ENCODE data around the gene SZT2. TPM values are rescaled to one million over a fixed set of nuclear protein-coding genes. Genes with fewer than 3 reads are reported as not detected.

SZT2 gene
- total and polyA plus RNA-seq, 10 of the 15 experiments (the other 5 are each of a cell fraction or from before 2014, with no cell fraction given): 1.4 to 38.3 (median 12.7) TPM

DNA sequence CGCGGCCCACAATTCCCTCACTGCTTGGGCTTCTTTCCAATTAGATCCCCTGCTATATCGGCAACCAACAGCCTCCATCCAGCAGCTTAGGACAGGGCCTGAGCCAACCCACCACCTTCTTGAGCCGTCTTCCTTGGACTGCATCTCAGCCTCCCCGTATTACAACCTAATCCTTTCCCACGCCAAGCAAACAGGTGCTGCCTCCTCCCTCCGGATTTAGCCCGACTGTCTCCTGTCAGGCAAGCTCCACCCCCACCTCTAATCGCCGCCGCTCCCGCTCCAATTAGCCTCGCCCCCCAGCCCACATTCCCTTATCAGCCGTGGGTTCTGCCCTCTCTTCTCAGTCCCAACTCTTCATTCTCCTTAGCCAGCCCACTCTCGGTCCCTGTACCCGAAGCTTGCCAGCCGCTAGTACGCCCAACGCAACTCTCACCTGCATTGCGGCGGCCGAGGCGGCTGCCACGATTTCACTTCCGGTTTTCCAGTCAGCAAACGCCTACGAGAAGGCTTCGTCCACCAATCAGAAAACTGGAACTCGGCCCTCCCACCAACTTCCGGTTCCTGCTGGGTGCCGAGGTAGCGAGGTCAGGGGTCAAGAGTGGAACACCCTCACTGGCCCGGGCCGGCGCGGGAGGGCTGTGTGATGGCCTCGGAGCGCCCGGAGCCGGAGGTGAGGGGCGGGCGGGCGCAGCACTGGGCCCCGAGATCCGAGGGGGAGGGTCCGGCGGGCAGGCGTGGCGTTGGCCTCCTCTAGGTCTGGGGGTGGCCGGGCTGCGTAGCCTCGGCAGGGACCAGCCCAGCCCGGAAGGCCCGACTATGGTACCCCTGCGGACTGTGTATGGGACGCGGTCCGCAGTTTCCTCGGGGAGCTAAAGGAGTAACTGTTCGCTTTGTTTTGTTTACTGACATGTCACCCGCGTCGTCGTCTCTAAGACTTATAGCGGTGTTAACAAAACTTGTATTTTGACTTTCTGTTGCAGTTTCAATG, at the start of gene SZT2, which contains the start of gene MED8 (continued):
- TF ChIP-seq, protein P1, sequence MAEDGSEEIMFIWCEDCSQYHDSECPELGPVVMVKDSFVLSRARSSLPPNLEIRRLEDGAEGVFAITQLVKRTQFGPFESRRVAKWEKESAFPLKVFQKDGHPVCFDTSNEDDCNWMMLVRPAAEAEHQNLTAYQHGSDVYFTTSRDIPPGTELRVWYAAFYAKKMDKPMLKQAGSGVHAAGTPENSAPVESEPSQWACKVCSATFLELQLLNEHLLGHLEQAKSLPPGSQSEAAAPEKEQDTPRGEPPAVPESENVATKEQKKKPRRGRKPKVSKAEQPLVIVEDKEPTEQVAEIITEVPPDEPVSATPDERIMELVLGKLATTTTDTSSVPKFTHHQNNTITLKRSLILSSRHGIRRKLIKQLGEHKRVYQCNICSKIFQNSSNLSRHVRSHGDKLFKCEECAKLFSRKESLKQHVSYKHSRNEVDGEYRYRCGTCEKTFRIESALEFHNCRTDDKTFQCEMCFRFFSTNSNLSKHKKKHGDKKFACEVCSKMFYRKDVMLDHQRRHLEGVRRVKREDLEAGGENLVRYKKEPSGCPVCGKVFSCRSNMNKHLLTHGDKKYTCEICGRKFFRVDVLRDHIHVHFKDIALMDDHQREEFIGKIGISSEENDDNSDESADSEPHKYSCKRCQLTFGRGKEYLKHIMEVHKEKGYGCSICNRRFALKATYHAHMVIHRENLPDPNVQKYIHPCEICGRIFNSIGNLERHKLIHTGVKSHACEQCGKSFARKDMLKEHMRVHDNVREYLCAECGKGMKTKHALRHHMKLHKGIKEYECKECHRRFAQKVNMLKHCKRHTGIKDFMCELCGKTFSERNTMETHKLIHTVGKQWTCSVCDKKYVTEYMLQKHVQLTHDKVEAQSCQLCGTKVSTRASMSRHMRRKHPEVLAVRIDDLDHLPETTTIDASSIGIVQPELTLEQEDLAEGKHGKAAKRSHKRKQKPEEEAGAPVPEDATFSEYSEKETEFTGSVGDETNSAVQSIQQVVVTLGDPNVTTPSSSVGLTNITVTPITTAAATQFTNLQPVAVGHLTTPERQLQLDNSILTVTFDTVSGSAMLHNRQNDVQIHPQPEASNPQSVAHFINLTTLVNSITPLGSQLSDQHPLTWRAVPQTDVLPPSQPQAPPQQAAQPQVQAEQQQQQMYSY (CRISPR knock-in tag; IDR thresholded peaks at IDR 0.05): no peak
- TF ChIP-seq KLF5 (IDR thresholded peaks at IDR 0.05; ENCODE audit: partially characterized antibody) (no peak), JUNB (IDR thresholded peaks at IDR 0.05) (no peak), SREBF2 (IDR thresholded peaks at IDR 0.05; ENCODE audit: low read length) (no peak), SIN3A (IDR thresholded peaks at IDR 0.05; ENCODE audit: low read depth, low read length) (peak; percentile 80; the same call in 1 of the 2 replicates), TCF7 (IDR thresholded peaks at IDR 0.05; ENCODE audit: borderline replicate concordance) (no peak), STAT1 (conservative IDR thresholded peaks at IDR 0.05) (no peak), RELA (IDR thresholded peaks at IDR 0.05; ENCODE audit: borderline replicate concordance, partially characterized antibody) (peak; percentile 22), SUZ12 (IDR thresholded peaks at IDR 0.05; ENCODE audit: unreplicated experiment) (no peak), MYC (IDR thresholded peaks at IDR 0.05; ENCODE audit: insufficient read depth, insufficient read length, insufficient replicate concordance, low read length, severe bottlenecking) (no peak), NFYB (IDR thresholded peaks at IDR 0.05; ENCODE audit: insufficient read depth, low read depth, low read length) (peak; percentile 70; the same call in 1 of the 2 replicates), EGR1 (IDR thresholded peaks at IDR 0.05; ENCODE audit: borderline replicate concordance in 1 of 2, low read depth in 2 of 2, low read length in 2 of 2) (peak in 1 of 2 experiments; percentile 68; a peak in 1 of 3 replicates), FOXK2 (IDR thresholded peaks at IDR 0.05) (no peak), RAD51 (IDR thresholded peaks at IDR 0.05) (no peak), ZNF384 (IDR thresholded peaks at IDR 0.05; ENCODE audit: borderline replicate concordance, low read depth, low read length) (no peak), IRF4 (IDR thresholded peaks at IDR 0.05; ENCODE audit: low read depth, low read length) (no peak), NR2C2 (IDR thresholded peaks at IDR 0.05; ENCODE audit: borderline replicate concordance, control insufficient read depth, insufficient read length, low read depth) (peak; percentile 65), RB1 (IDR thresholded peaks at IDR 0.05; ENCODE audit: borderline replicate concordance) (no peak; the same call in 1 of the 2 replicates)
- TF ChIP-seq, protein P2, sequence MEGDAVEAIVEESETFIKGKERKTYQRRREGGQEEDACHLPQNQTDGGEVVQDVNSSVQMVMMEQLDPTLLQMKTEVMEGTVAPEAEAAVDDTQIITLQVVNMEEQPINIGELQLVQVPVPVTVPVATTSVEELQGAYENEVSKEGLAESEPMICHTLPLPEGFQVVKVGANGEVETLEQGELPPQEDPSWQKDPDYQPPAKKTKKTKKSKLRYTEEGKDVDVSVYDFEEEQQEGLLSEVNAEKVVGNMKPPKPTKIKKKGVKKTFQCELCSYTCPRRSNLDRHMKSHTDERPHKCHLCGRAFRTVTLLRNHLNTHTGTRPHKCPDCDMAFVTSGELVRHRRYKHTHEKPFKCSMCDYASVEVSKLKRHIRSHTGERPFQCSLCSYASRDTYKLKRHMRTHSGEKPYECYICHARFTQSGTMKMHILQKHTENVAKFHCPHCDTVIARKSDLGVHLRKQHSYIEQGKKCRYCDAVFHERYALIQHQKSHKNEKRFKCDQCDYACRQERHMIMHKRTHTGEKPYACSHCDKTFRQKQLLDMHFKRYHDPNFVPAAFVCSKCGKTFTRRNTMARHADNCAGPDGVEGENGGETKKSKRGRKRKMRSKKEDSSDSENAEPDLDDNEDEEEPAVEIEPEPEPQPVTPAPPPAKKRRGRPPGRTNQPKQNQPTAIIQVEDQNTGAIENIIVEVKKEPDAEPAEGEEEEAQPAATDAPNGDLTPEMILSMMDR (IDR thresholded peaks at IDR 0.05 in 2 of 3, conservative IDR thresholded peaks at IDR 0.05 in 1 of 3; ENCODE audit: control insufficient read depth in 2 of 3, extremely low read depth in 1 of 3, insufficient read depth in 1 of 3, low read depth in 3 of 3, low read length in 3 of 3): no peak
- TF ChIP-seq, protein P3, sequence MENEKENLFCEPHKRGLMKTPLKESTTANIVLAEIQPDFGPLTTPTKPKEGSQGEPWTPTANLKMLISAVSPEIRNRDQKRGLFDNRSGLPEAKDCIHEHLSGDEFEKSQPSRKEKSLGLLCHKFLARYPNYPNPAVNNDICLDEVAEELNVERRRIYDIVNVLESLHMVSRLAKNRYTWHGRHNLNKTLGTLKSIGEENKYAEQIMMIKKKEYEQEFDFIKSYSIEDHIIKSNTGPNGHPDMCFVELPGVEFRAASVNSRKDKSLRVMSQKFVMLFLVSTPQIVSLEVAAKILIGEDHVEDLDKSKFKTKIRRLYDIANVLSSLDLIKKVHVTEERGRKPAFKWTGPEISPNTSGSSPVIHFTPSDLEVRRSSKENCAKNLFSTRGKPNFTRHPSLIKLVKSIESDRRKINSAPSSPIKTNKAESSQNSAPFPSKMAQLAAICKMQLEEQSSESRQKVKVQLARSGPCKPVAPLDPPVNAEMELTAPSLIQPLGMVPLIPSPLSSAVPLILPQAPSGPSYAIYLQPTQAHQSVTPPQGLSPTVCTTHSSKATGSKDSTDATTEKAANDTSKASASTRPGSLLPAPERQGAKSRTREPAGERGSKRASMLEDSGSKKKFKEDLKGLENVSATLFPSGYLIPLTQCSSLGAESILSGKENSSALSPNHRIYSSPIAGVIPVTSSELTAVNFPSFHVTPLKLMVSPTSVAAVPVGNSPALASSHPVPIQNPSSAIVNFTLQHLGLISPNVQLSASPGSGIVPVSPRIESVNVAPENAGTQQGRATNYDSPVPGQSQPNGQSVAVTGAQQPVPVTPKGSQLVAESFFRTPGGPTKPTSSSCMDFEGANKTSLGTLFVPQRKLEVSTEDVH (IDR thresholded peaks at IDR 0.05; ENCODE audit: low read depth, partially characterized antibody): peak; percentile 69

All from GM12878 (cell line).